GM12878 (cell line): ENCODE measurements around the gene NT5C1A. TPM values are rescaled to one million over a fixed set of nuclear protein-coding genes. Genes with fewer than 3 reads are reported as not detected.

Source experiments
- ATAC-seq: fragments of 200-7000 bp; cut with Tn5 transposase; 3 replicates; pipeline ENCODE4 v1.9.1; 2020; ENCODE audit warnings: mild to moderate bottlenecking, moderate library complexity
- BruUV-seq: library from RNA; stranded (reverse); fragments of 400-500 nt; replicated peaks from 2 replicates; lab custom pipeline; 2021; lab: Mats Ljungman, UMichigan
- CTCF ChIA-PET: fragments of 300-600 bp; sonication (Branson Sonifier 250); formaldehyde crosslinking; extraction: SDS; loops from one replicate; lab custom pipeline; 2021; ENCODE audit warnings: inconsistent platforms; lab: Yijun Ruan, JAX
- POLR2A ChIA-PET: fragments of 350-600 bp; formaldehyde crosslinking; extraction: SDS; loops from one replicate; lab custom pipeline; 2021; ENCODE audit warnings: inconsistent platforms; lab: Charles Lee
- RAD21 ChIA-PET: fragments of 300-600 bp; sonication (Branson Sonifier 250); formaldehyde crosslinking; loops from one replicate; lab custom pipeline; 2023; ENCODE audit warnings: antibody characterized with exemption; ENCODE audit not compliant: unreplicated experiment; lab: Charles Lee
- SMC1A ChIA-PET: fragments of 300-600 bp; sonication (Branson Sonifier 250); formaldehyde crosslinking; loops from one replicate; lab custom pipeline; 2023; ENCODE audit not compliant: unreplicated experiment, uncharacterized antibody; lab: Charles Lee
- DNase-seq: peaks from one replicate; pipeline ENCODE4 v3.0.0-alpha.2; 2011; ENCODE audit warnings: low read depth, low spot score
- FAIRE-seq: peaks from 3 replicates; lab custom pipeline; 2011; peaks lifted over from hg19 to GRCh38; lab: Jason Lieb, UNC
- H2AFZ ChIP-seq: 2 replicates; pipeline ENCODE4 v1.6.0; 2011; ENCODE audit warnings: low read depth, low read length, control low read depth; ENCODE audit not compliant: control insufficient read depth
- H3K27ac ChIP-seq: 2 replicates; pipeline ENCODE4 v1.5.1; 2011; ENCODE audit warnings: control low read depth; ENCODE audit not compliant: control insufficient read depth, insufficient read depth
- H3K27me3 ChIP-seq, 2 experiments: replicated peaks in 1 of 2; 2 replicates each; pipeline versions ENCODE4 v1.6.0 to v1.6.1; 2011; ENCODE audit warnings: low read length in 1 of 2; ENCODE audit not compliant: control insufficient read depth in 2 of 2, insufficient read depth in 2 of 2
- H3K36me3 ChIP-seq, 2 experiments: 2 replicates each; pipeline ENCODE4 v1.5.1; 2011; ENCODE audit warnings: low read length in 1 of 2; ENCODE audit not compliant: control insufficient read depth in 2 of 2, insufficient read depth in 2 of 2
- H3K4me1 ChIP-seq: 2 replicates; pipeline ENCODE4 v1.6.1; 2011; ENCODE audit warnings: mild to moderate bottlenecking, low read length, moderate library complexity, mixed read lengths; ENCODE audit not compliant: control insufficient read depth, insufficient read depth
- H3K4me2 ChIP-seq: 2 replicates; pipeline ENCODE4 v1.6.0; 2011; ENCODE audit warnings: control low read depth; ENCODE audit not compliant: control insufficient read depth, insufficient read depth
- H3K4me3 ChIP-seq: fragments of 200-600 bp; sonication (generic); 2 replicates; pipeline ENCODE4 v1.5.1; 2016
- H3K79me2 ChIP-seq: 2 replicates; pipeline ENCODE4 v1.6.0; 2011; ENCODE audit warnings: low read length; ENCODE audit not compliant: control insufficient read depth, insufficient read depth
- H3K9ac ChIP-seq: 2 replicates; pipeline ENCODE4 v1.8.0; 2011; ENCODE audit warnings: low read length, control low read depth, mixed read lengths; ENCODE audit not compliant: control insufficient read depth, insufficient read depth
- H3K9me3 ChIP-seq: replicated peaks from 3 replicates; pipeline ENCODE4 v1.5.1; 2011; ENCODE audit warnings: mild to moderate bottlenecking, low read length; ENCODE audit not compliant: control insufficient read depth, insufficient read depth
- H4K20me1 ChIP-seq: 2 replicates; pipeline ENCODE4 v1.6.0; 2011; ENCODE audit not compliant: control insufficient read depth, insufficient read depth
- CBX3 ChIP-seq: fragments of 200-600 bp; sonication (generic); IDR thresholded peaks from 2 replicates; pipeline ENCODE4 v1.6.1; 2016; ENCODE audit warnings: low read depth, borderline replicate concordance
- CUX1 ChIP-seq: IDR thresholded peaks from 2 replicates; pipeline ENCODE4 v1.6.1; 2012; ENCODE audit warnings: improper control_type of control experiment, low read depth, low read length; ENCODE audit not compliant: insufficient replicate concordance
- E2F8 ChIP-seq: fragments of 450-650 bp; IDR thresholded peaks from 2 replicates; pipeline ENCODE4 v1.6.1; 2018; ENCODE audit warnings: mild to moderate bottlenecking, low read depth, moderate library complexity; ENCODE audit not compliant: partially characterized antibody
- ETV6 ChIP-seq, 2 experiments: fragments of 450-650 bp in 1 of 2; IDR thresholded peaks in 1 of 2; conservative IDR thresholded peaks in 1 of 2; 2 replicates each; pipeline ENCODE4 v1.6.1; 2014; ENCODE audit warnings: antibody characterized with exemption in 1 of 2, borderline replicate concordance in 1 of 2, low read depth in 1 of 2, mild to moderate bottlenecking in 1 of 2, moderate library complexity in 1 of 2
- HSF1 ChIP-seq: fragments of 150-350 bp; IDR thresholded peaks from 2 replicates; pipeline ENCODE4 v1.6.1; 2014; ENCODE audit warnings: mild to moderate bottlenecking, low read depth, low read length
- RELA ChIP-seq: fragments of 450-650 bp; IDR thresholded peaks from 2 replicates; pipeline ENCODE4 v1.8.0; 2014; ENCODE audit warnings: borderline replicate concordance; ENCODE audit not compliant: partially characterized antibody
- RUNX3 ChIP-seq: IDR thresholded peaks from 2 replicates; pipeline ENCODE4 v1.6.1; 2012; ENCODE audit warnings: low read length, inconsistent platforms
- ZNF24 ChIP-seq: fragments of 450-650 bp; IDR thresholded peaks from 2 replicates; pipeline ENCODE4 v1.6.1; 2017; ENCODE audit warnings: antibody characterized with exemption, mild to moderate bottlenecking
- WGBS: methylation state at CpG from one replicate; pipeline ENCODE4 v1.1.6; 2016; ENCODE audit warnings: low lambda C conversion rate; ENCODE audit not compliant: insufficient replicate concordance, insufficient coverage; ENCODE audit errors: missing lambda C conversion rate; 5-methylcytosine and 5-hydroxymethylcytosine counted together
- in situ Hi-C: fragments of 300-500 bp; cut with MboI; formaldehyde crosslinking; loops from 9 replicates; pipeline ENCODE4 v1.14.3; 2018; ENCODE audit warnings: mixed read lengths
- intact Hi-C: fragments of 100-400 bp; cut with micrococcal nuclease; formaldehyde crosslinking; loops from one replicate; pipeline ENCODE4 v1.14.2; 2022; ENCODE audit not compliant: unreplicated experiment
- polyA plus RNA-seq, 11 experiments: library from polyadenylated mRNA; depleted of rRNA in 4 of 11; unstranded in 6 of 11; stranded (reverse) in 5 of 11; fragments of >200 nt; fragmentation: Nextera tagmentation in 4 of 11; fragmentation: Illumina TruSeq in 1 of 11; extraction: Ambion mirVana in 4 of 11; extraction: Trizol in 1 of 11; gene quantifications; 1 replicate in 1 of 11; 2 replicates in 10 of 11; pipeline versions ENCODE4 v1.2.1 to v1.2.3, GENCODE V29; 2011 to 2016; ENCODE audit warnings: inconsistent platforms in 2 of 11, missing spikeins in 2 of 11, low read depth in 1 of 11
- total RNA-seq, 4 experiments: library from RNA; depleted of rRNA in 3 of 4; stranded (reverse); fragments of >200 nt in 3 of 4; fragmentation: Illumina TruSeq in 1 of 4; extraction: Trizol in 1 of 4; gene quantifications; 2 replicates each; pipeline versions ENCODE4 v1.2.1 to v1.2.3, GENCODE V29; 2013 to 2021

The NT5C1A gene
- total and polyA plus RNA-seq, 10 of the 15 experiments (the other 5 are each of a cell fraction or from before 2014, with no cell fraction given), result 0.05 to 0.77 (median 0.22) TPM; not detected in 1

GRCh38 chr1:39659538-39659937, 12.4 kb downstream of the NT5C1A start:
- ChIA-PET POLR2A (no interaction called here), RAD21 (interaction anchor here (4.4 kb wide), 1 partner anchor 52 kb away, joined by 49 read pairs; no protein-coding TSS in a partner anchor), CTCF (interaction anchor here (1.2 to 11.1 kb wide), 10 partner anchors 10 to 468 kb away, joined by 3 to 312 read pairs (median 6); partner anchors contain the start of genes NT5C1A and PABPC4), SMC1A (interaction anchor here (0.6 to 3.5 kb wide), 7 partner anchors 11 to 190 kb away, joined by 3 to 35 read pairs (median 4); no protein-coding TSS in a partner anchor)
- no peak overlapping the region for H3K4me3 ChIP-seq
- H3K36me3 ChIP-seq, result no peaks in the 10 kb centered on the region
- no peak for ATAC-seq
- no TSS peak for BruUV-seq
- H3K27ac ChIP-seq, result no peak overlapping the region
- no peak overlapping the region for H2AFZ ChIP-seq
- no peak overlapping the region for H3K4me2 ChIP-seq
- H3K4me1 ChIP-seq, result peaks cover 5% of the 10 kb centered on the region; the same call in 1 of the 2 replicates
- 63% methylated on average over 5 of the region's 5 CpGs for WGBS
- no peaks in the 10 kb centered on the region; a peak in 1 of 4 replicates for H3K27me3 ChIP-seq
- no peak for FAIRE-seq
- DNase-seq, result no peak
- no peaks in the 10 kb centered on the region for H4K20me1 ChIP-seq
- no peaks in the 10 kb centered on the region for H3K79me2 ChIP-seq
- intact Hi-C loops (loop anchor here (10.0 kb wide), 1 partner anchor 555 kb away; no protein-coding TSS in a partner anchor), in situ Hi-C loops (no loop called here)
- no peak overlapping the region for H3K9ac ChIP-seq
- H3K9me3 ChIP-seq, result no peaks in the 10 kb centered on the region
- TF ChIP-seq CBX3 (no peak), ETV6 (conservative IDR thresholded peaks at IDR 0.05 in 1 of 2, IDR thresholded peaks at IDR 0.05 in 1 of 2; ENCODE audit: borderline replicate concordance in 1 of 2, low read depth in 1 of 2) (no peak), RUNX3 (no peak), RELA (no peak), E2F8 (no peak), ZNF24 (no peak), CUX1 (no peak), HSF1 (no peak)
